Measurements from ENCODE around the gene DDX39A. TPM values are rescaled to one million over a fixed set of nuclear protein-coding genes. Genes with fewer than 3 reads are reported as not detected.

The DDX39A gene
- total and polyA plus RNA-seq, 2 of the 8 experiments (the other 6 are each of a cell fraction or from before 2014, with no cell fraction given) = 139 TPM

DNA sequence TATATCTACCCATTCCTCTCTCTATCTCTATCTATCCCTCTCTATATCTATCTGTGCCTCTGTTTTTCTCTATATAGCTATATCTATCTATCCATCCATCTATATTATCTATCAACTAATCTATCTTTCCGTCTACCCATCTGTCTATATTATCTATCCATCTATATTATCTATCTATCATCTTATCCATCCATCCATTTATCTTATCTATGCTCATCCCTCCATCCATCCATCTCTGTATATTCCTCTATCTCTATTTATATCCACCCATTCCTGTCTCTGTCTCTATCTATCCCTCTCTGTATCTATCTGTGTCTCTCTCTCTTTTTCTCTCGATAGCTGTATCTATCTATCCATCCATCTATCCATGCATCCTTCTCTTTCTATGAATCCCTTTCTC is 41.8 kb upstream of the DDX39A start (continued):
- TF ChIP-seq, protein P1, sequence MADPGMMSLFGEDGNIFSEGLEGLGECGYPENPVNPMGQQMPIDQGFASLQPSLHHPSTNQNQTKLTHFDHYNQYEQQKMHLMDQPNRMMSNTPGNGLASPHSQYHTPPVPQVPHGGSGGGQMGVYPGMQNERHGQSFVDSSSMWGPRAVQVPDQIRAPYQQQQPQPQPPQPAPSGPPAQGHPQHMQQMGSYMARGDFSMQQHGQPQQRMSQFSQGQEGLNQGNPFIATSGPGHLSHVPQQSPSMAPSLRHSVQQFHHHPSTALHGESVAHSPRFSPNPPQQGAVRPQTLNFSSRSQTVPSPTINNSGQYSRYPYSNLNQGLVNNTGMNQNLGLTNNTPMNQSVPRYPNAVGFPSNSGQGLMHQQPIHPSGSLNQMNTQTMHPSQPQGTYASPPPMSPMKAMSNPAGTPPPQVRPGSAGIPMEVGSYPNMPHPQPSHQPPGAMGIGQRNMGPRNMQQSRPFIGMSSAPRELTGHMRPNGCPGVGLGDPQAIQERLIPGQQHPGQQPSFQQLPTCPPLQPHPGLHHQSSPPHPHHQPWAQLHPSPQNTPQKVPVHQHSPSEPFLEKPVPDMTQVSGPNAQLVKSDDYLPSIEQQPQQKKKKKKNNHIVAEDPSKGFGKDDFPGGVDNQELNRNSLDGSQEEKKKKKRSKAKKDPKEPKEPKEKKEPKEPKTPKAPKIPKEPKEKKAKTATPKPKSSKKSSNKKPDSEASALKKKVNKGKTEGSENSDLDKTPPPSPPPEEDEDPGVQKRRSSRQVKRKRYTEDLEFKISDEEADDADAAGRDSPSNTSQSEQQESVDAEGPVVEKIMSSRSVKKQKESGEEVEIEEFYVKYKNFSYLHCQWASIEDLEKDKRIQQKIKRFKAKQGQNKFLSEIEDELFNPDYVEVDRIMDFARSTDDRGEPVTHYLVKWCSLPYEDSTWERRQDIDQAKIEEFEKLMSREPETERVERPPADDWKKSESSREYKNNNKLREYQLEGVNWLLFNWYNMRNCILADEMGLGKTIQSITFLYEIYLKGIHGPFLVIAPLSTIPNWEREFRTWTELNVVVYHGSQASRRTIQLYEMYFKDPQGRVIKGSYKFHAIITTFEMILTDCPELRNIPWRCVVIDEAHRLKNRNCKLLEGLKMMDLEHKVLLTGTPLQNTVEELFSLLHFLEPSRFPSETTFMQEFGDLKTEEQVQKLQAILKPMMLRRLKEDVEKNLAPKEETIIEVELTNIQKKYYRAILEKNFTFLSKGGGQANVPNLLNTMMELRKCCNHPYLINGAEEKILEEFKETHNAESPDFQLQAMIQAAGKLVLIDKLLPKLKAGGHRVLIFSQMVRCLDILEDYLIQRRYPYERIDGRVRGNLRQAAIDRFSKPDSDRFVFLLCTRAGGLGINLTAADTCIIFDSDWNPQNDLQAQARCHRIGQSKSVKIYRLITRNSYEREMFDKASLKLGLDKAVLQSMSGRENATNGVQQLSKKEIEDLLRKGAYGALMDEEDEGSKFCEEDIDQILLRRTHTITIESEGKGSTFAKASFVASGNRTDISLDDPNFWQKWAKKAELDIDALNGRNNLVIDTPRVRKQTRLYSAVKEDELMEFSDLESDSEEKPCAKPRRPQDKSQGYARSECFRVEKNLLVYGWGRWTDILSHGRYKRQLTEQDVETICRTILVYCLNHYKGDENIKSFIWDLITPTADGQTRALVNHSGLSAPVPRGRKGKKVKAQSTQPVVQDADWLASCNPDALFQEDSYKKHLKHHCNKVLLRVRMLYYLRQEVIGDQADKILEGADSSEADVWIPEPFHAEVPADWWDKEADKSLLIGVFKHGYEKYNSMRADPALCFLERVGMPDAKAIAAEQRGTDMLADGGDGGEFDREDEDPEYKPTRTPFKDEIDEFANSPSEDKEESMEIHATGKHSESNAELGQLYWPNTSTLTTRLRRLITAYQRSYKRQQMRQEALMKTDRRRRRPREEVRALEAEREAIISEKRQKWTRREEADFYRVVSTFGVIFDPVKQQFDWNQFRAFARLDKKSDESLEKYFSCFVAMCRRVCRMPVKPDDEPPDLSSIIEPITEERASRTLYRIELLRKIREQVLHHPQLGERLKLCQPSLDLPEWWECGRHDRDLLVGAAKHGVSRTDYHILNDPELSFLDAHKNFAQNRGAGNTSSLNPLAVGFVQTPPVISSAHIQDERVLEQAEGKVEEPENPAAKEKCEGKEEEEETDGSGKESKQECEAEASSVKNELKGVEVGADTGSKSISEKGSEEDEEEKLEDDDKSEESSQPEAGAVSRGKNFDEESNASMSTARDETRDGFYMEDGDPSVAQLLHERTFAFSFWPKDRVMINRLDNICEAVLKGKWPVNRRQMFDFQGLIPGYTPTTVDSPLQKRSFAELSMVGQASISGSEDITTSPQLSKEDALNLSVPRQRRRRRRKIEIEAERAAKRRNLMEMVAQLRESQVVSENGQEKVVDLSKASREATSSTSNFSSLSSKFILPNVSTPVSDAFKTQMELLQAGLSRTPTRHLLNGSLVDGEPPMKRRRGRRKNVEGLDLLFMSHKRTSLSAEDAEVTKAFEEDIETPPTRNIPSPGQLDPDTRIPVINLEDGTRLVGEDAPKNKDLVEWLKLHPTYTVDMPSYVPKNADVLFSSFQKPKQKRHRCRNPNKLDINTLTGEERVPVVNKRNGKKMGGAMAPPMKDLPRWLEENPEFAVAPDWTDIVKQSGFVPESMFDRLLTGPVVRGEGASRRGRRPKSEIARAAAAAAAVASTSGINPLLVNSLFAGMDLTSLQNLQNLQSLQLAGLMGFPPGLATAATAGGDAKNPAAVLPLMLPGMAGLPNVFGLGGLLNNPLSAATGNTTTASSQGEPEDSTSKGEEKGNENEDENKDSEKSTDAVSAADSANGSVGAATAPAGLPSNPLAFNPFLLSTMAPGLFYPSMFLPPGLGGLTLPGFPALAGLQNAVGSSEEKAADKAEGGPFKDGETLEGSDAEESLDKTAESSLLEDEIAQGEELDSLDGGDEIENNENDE (IDR thresholded peaks at IDR 0.05; ENCODE audit: insufficient replicate concordance, low read length) = no peak
- no peak for TF ChIP-seq POU5F1 (IDR thresholded peaks at IDR 0.05; ENCODE audit: low read depth, low read length)
- no peak for TF ChIP-seq CBX5 (IDR thresholded peaks at IDR 0.05; ENCODE audit: low read depth, low read length)
- no peak for TF ChIP-seq ASH2L (IDR thresholded peaks at IDR 0.05; ENCODE audit: low read length)
- TF ChIP-seq CHD2 (IDR thresholded peaks at IDR 0.05; ENCODE audit: low read length) = no peak
- no peak for TF ChIP-seq YY1 (IDR thresholded peaks at IDR 0.05; ENCODE audit: low read depth, low read length)
- no peak for TF ChIP-seq GTF2F1 (IDR thresholded peaks at IDR 0.05; ENCODE audit: borderline replicate concordance, low read depth, low read length)
- no peak for TF ChIP-seq SIN3A (conservative IDR thresholded peaks at IDR 0.05 in 1 of 2, IDR thresholded peaks at IDR 0.05 in 1 of 2; ENCODE audit: low read depth in 1 of 2, low read length in 2 of 2)
- TF ChIP-seq, protein P2, sequence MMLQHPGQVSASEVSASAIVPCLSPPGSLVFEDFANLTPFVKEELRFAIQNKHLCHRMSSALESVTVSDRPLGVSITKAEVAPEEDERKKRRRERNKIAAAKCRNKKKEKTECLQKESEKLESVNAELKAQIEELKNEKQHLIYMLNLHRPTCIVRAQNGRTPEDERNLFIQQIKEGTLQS (IDR thresholded peaks at IDR 0.05; ENCODE audit: insufficient read depth, low read depth, low read length) = no peak
- TF ChIP-seq ZNF274 (IDR thresholded peaks at IDR 0.05; ENCODE audit: borderline replicate concordance, extremely low read depth, low read length) = no peak
- no peak for TF ChIP-seq EZH2 (IDR thresholded peaks at IDR 0.05; ENCODE audit: low read depth, low read length, severe bottlenecking)
- TF ChIP-seq SP4 (IDR thresholded peaks at IDR 0.05; ENCODE audit: low read length) = no peak

All from H1 (cell line).